VCaP (cell line): Measurements from ENCODE around the gene PDYN.

Experiments
- H3K27ac ChIP-seq: fragments of 450-650 bp; 2 replicates; pipeline ENCODE4 v1.5.1; 2017
- TF ChIP-seq, protein P1 (sequence below): fragments of 450-650 bp; conservative IDR thresholded peaks from 2 replicates; pipeline ENCODE4 v1.5.1; 2017; ENCODE audit warnings: mild to moderate bottlenecking, moderate library complexity

The PDYN gene

DNA sequence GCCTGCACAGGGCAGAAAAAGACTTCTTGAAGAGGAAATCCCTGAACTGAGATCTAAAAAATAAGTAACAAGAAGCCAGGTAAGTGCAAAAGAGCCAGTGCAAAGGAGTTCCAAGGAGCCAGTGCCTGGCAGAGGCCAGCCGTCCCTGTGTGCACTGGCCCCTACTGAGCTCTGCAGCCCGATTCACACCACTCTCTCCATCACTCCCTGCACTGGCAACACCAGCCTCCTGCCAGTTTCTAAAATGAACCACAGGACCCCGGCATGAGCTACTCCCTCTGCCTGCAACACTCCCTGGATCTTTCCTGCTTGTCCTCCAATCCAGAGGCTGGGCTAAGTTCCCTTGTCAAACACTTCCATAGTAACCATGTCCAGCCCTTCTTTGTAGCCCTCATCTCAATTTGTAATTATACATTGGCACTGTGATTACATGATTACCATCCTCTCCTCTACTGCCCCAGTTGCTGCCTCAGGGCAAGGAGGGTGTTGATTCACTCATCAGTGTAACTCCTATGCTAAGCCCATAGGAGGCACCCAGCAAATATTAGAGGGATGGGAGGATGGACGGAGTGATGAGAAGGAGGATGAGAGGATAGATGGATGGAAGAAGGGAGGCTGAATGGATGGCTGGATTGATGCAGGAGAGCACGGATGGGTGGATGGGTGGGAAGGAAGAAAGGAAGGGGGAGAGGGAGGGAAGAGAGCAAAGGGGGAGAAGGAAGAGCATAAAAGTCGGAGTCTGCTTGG lies 49.3 kb downstream of the PDYN start:
- no peak overlapping the region for H3K27ac ChIP-seq
- TF ChIP-seq, protein P1, sequence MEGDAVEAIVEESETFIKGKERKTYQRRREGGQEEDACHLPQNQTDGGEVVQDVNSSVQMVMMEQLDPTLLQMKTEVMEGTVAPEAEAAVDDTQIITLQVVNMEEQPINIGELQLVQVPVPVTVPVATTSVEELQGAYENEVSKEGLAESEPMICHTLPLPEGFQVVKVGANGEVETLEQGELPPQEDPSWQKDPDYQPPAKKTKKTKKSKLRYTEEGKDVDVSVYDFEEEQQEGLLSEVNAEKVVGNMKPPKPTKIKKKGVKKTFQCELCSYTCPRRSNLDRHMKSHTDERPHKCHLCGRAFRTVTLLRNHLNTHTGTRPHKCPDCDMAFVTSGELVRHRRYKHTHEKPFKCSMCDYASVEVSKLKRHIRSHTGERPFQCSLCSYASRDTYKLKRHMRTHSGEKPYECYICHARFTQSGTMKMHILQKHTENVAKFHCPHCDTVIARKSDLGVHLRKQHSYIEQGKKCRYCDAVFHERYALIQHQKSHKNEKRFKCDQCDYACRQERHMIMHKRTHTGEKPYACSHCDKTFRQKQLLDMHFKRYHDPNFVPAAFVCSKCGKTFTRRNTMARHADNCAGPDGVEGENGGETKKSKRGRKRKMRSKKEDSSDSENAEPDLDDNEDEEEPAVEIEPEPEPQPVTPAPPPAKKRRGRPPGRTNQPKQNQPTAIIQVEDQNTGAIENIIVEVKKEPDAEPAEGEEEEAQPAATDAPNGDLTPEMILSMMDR, result no peak

DNA sequence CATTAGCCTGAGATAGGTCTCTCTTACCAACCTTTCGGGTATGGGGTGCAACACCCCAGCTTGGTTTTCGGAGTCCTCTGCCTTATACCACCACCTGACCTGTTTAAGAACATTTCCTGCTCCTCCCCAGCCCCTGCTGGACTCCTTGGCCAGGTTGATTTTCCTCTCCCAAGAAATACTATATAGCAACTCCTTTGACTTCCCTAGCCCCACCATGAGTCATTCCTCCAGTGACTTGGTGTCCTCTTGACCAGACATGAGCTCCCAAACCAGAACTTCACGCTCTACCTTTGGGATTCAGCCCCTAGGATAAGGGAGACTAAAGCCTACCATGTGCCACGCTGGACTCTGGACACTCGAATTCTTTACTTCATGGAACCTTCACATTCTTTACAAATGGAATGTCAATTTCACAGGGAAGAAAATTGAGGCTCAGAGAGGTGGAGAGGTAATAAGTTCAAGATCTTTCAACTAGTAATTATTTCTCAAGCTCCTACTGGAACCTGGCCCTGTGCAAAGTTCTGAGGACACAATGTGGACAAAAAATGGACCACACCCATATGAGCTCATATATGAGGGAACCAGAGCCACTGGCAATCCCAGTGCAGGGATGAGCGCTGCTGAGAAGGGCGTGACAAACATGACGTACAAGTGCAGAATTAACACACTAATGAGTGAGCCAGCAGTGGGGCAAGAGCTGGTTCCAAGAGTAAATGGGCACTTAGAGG lies 50.4 kb downstream of the PDYN start:
- TF ChIP-seq, protein P1, result no peak
- no peak overlapping the region for H3K27ac ChIP-seq

DNA sequence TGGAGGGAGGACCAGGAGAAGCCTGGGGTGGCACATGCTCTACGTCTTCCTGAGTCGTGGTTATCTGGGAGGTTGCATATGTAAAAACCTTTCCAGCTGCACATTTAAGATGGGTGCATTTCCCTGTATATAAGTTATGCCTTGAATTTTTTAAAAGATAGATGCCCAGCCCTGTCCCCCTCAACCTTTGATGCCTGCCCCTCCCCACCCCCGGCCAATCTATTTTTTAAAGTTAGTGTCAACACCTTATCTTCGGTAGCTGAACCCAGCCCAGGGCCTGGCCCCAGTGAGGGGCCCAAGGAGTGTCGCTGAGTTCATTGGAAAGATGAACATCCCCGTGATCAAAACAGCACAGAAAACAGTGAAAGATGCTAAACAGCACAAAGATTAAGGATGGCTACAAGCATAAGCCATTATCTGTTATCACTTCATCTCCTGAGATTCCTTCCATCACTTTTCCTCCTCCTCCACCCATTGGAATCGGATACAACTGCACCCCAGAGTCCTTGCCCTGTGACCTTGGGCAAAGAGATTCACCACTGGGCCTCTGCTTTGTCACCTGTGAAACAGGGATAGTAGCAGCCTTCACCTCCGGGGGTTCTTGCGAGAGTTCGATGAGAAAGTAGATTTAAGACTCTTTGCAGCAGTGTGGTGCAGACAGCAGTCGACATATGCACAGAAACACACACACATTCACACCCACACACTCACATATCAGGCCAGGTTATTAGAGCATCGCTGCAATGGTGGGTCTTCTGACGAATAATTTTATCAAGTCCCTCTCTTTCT lies 51.2 kb downstream of the PDYN start:
- TF ChIP-seq, protein P1, result no peak
- no peak overlapping the region for H3K27ac ChIP-seq

DNA sequence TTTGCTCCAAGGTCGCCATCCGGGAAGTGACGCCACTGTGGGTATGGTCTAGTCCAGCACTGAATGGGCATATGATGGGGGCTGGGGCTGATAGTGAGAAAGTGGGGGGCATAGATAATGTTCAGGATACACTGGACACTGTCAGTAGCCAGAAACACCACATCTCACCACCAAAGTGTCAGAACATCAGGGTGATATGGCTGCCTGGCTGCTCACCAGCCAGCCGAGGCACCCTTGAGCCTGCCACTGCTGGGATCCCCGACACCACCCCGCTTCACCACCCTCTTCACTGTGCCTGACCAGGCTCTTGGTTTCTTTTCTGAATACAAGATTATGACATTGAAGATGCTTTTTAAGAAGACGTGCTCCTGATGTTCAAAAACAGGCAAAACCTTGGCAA lies 51.8 kb downstream of the PDYN start:
- no peak overlapping the region for H3K27ac ChIP-seq
- TF ChIP-seq, protein P1, result no peak

DNA sequence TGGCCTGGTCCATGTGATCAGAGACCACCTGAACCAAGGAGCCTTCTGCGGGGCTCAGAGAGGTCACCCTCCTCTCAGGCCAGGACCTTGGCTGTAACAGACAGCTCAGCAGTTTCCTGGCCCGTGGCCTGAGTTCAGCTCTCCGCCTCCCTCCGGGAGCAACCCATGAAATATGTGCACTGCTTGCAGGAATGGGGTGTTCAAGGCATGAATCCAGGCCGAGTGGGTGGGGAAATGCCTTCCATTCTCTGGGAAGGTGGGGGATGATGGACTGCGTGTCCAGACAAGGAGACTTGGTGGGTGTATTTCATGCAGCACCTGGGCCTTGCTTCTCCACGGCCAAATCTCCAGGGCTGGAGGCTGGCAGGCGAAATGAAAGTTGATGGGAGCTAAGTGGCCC lies 52.6 kb downstream of the PDYN start:
- TF ChIP-seq, protein P1, result no peak
- H3K27ac ChIP-seq, result no peak overlapping the region

DNA sequence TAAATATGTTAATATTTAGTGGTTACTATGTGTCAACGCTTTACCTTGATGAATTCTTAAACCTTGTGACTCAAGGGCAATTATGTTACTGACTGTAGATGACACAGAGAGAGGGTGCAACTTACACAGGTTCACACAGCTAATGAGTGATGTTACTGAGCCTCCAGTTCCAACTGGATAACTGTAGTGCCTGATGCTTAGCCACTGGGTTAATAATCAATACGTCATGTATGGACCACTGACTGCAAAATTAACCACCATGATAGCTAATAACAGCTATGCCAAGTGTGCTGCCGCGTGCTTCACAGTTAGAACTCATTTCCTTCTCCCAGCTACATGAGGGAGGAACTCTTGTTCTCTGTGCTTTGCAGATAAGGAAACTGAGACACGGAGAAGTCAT lies 53.3 kb downstream of the PDYN start:
- TF ChIP-seq, protein P1, result no peak
- H3K27ac ChIP-seq, result no peak overlapping the region

DNA sequence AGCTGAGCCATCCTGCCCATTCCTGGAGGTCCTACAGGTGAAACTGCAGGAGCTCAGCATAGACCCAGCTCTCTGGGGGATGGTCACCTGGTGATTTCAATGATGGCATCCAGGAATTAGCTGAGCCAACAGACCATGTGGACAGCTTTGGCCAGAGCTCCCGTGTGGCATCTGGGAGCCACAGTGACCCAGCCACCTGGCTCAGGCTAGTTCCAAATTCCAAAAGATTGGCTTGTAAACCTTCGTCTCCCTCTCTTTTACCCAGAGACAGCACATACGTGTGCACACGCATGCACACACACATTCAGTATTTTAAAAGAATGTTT lies 54.6 kb downstream of the PDYN start:
- H3K27ac ChIP-seq, result no peak overlapping the region
- TF ChIP-seq, protein P1, result no peak
